UCSD-AML1 (cell line): ENCODE results near the gene CCDC117.

Experiments
- DNase-seq: peaks from one replicate; lab custom pipeline; 2025; ENCODE audit not compliant: unreplicated experiment; lab: John Stamatoyannopoulos, UW

CCDC117 gene

GRCh38 chr22:28768701-28769393 lies 3.6 kb upstream of the CCDC117 start:
- DNase-seq = no peak

GRCh38 chr22:28769394-28770085 lies 3.0 kb upstream of the CCDC117 start:
- no peak for DNase-seq

GRCh38 chr22:28771195-28771791 lies 1.2 kb upstream of the CCDC117 start:
- DNase-seq = no peak

- DNase-seq = no peak
These were observed 969 bp downstream of the CCDC117 start for GRCh38 chr22:28773461-28773867.

GRCh38 chr22:28774378-28774777 lies 1.9 kb downstream of the CCDC117 start:
- no peak for DNase-seq

GRCh38 chr22:28779833-28780232 lies 7.3 kb downstream of the CCDC117 start:
- no peak for DNase-seq

- DNase-seq = no peak
These were observed 7.8 kb downstream of the CCDC117 start for GRCh38 chr22:28780296-28780695.

- DNase-seq = no peak
These were observed 11.5 kb downstream of the CCDC117 start for GRCh38 chr22:28783786-28784671.

- no peak for DNase-seq
These were observed 16.1 kb downstream of the CCDC117 start for GRCh38 chr22:28788601-28789000.

- DNase-seq = no peak
These were observed 18.6 kb downstream of the CCDC117 start for GRCh38 chr22:28791124-28791523.

GRCh38 chr22:28791841-28792490 lies 19.5 kb downstream of the CCDC117 start:
- DNase-seq = no peak

GRCh38 chr22:28792491-28793383 lies 20.2 kb downstream of the CCDC117 start:
- peak; percentile 58 for DNase-seq

- no peak for DNase-seq
These were observed 21.6 kb downstream of the CCDC117 start for GRCh38 chr22:28793976-28794584.

- no peak for DNase-seq
These were observed 22.7 kb downstream of the CCDC117 start for GRCh38 chr22:28795071-28795693.

GRCh38 chr22:28795932-28796856 lies 23.7 kb downstream of the CCDC117 start:
- no peak for DNase-seq

- no peak for DNase-seq
These were observed 26.5 kb downstream of the CCDC117 start for GRCh38 chr22:28798810-28799605.
